ENCODE measurements around the gene SNCB.

GRCh38 chr5:176579323-176579722, 51.0 kb downstream of the SNCB start:
- TF ChIP-seq, protein P1, sequence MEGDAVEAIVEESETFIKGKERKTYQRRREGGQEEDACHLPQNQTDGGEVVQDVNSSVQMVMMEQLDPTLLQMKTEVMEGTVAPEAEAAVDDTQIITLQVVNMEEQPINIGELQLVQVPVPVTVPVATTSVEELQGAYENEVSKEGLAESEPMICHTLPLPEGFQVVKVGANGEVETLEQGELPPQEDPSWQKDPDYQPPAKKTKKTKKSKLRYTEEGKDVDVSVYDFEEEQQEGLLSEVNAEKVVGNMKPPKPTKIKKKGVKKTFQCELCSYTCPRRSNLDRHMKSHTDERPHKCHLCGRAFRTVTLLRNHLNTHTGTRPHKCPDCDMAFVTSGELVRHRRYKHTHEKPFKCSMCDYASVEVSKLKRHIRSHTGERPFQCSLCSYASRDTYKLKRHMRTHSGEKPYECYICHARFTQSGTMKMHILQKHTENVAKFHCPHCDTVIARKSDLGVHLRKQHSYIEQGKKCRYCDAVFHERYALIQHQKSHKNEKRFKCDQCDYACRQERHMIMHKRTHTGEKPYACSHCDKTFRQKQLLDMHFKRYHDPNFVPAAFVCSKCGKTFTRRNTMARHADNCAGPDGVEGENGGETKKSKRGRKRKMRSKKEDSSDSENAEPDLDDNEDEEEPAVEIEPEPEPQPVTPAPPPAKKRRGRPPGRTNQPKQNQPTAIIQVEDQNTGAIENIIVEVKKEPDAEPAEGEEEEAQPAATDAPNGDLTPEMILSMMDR (IDR thresholded peaks at IDR 0.05) = no peak
- no peak for TF ChIP-seq EP300 (IDR thresholded peaks at IDR 0.05)
